ENCODE data around the gene STAT6.
A peak's percentile ranks its signal among the peaks of the same experiment; 100 is the strongest.

Gene STAT6

GRCh38 chr12:57111031-57111734 lies at the start of gene STAT6:
STAT6 (minus strand) TSS chr12:57111362; CDS start chr12:57108278, 3,084 bp downstream.
- peak; percentile 59 for DNase-seq (ENCODE audit: low read depth, low spot score)

- no peak for DNase-seq (ENCODE audit: low read depth, low spot score)
Observed at GRCh38 chr12:57160741-57161140, 49.6 kb upstream of the STAT6 start.

- no peak for DNase-seq (ENCODE audit: low read depth, low spot score)
Observed at GRCh38 chr12:57160040-57160439, 48.9 kb upstream of the STAT6 start.

GRCh38 chr12:57159311-57159710 lies 48.1 kb upstream of the STAT6 start:
- no peak for DNase-seq (ENCODE audit: low read depth, low spot score)

GRCh38 chr12:57158665-57159064 lies 47.5 kb upstream of the STAT6 start:
- no peak for DNase-seq (ENCODE audit: low read depth, low spot score)

GRCh38 chr12:57158186-57158585 lies 47.0 kb upstream of the STAT6 start:
- DNase-seq (ENCODE audit: low read depth, low spot score): no peak

GRCh38 chr12:57157588-57158173 lies 46.5 kb upstream of the STAT6 start:
- DNase-seq (ENCODE audit: low read depth, low spot score): no peak

- DNase-seq (ENCODE audit: low read depth, low spot score): no peak
Observed at GRCh38 chr12:57156701-57157403, 45.7 kb upstream of the STAT6 start.

GRCh38 chr12:57154804-57155434 lies 43.8 kb upstream of the STAT6 start:
- DNase-seq (ENCODE audit: low read depth, low spot score): no peak

- DNase-seq (ENCODE audit: low read depth, low spot score): no peak
Observed at GRCh38 chr12:57154076-57154475, 42.9 kb upstream of the STAT6 start.

GRCh38 chr12:57153415-57153997 lies 42.3 kb upstream of the STAT6 start:
- no peak for DNase-seq (ENCODE audit: low read depth, low spot score)

GRCh38 chr12:57152639-57153038 lies 41.5 kb upstream of the STAT6 start:
- DNase-seq (ENCODE audit: low read depth, low spot score): no peak

GRCh38 chr12:57151741-57152630 lies 40.8 kb upstream of the STAT6 start:
- DNase-seq (ENCODE audit: low read depth, low spot score): no peak

- DNase-seq (ENCODE audit: low read depth, low spot score): no peak
Observed at GRCh38 chr12:57150400-57151000, 39.3 kb upstream of the STAT6 start.

- DNase-seq (ENCODE audit: low read depth, low spot score): no peak
Observed at GRCh38 chr12:57149245-57149900, 38.2 kb upstream of the STAT6 start.

GRCh38 chr12:57148469-57149244 lies 37.5 kb upstream of the STAT6 start:
- DNase-seq (ENCODE audit: low read depth, low spot score): no peak

- no peak for DNase-seq (ENCODE audit: low read depth, low spot score)
Observed at GRCh38 chr12:57146961-57147944, 36.1 kb upstream of the STAT6 start, which contains the start of gene LRP1-AS. LRP1-AS (minus strand) TSS chr12:57147619.

- no peak for DNase-seq (ENCODE audit: low read depth, low spot score)
Observed at GRCh38 chr12:57146092-57146491, 34.9 kb upstream of the STAT6 start.
